ENCODE measurements around the gene PCGF1.
"Not testable (repeated sequence)": the region's sequence is repeated elsewhere in the genome, so short reads cannot be mapped to it uniquely, and the experiment has no call there.

Gene PCGF1

DNA sequence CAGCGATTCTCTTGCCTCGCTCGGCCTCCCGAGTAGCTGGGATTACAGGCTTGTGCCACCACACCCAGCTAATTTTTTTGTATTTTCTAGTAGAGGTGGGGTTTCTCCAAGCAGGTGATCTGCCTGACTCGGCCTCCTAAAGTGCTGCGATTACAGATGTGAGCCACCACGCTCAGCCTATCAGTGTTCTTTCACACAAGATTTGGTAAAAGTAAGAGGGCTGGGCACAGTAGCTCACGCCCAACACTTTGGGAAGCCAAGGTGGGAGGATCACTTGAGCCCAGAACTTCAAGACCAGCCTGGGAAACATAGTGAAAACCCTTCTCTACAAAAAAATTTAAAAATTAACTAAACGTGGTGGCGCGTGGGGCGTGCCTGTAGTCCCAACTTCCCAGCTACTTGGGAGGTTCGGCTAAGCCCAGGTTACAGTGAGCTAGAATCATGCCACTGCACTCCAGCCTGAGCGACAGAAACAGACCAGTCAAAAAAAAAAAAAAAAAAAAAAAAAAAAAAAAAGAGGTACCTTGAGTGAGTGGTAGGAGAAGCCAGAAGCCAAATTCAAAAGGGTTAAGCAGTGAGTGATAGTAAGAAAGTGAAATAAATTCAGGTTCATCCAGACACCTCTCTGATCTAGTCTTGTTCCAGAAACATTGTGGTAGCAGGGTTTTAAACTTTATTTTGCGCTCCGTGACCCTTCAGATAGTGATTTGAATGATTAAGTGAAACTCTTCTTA, 36.0 kb downstream of the PCGF1 start:
- no peak for DNase-seq

DNA sequence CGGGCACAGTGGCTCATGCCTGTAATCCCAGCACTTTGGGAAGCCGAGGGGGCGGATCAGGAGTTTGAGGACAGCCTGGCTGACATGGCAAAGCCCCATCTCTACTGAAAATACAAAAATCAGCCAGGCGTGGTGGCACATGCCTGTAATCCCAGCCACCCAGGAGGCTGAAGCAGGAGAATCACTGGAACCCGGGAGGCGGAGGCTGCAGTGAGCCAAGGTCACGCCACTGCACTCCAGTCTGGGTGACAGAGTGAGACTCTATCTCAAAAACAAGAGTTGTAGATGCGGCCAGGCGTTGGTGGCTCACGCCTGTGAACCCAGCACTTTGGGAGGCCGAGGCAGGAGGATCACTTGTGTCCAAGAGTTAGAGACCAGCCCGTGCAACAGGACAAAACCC, 36.8 kb downstream of the PCGF1 start:
- DNase-seq, result not testable (repeated sequence)

DNA sequence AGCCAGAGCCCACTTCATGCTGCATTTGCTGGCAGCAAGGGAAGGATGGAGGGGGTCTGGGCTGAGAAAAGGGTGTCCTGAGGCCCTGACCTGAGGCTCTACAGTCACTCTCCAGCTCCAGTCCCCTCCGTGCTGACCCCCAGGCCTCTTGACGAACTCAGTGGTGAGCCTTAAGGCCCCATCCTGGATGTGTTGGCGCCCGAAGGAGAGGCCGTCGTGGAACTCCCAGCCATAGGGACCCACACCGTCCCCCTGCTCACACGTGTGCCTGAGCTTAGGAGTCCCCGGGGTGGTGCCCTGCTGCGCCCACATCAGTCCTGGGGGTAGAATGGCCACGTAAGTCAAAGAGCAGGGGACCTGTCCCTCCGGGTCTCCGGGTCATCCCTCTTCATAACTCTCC, 43.1 kb downstream of the PCGF1 start:
- no peak for DNase-seq

DNA sequence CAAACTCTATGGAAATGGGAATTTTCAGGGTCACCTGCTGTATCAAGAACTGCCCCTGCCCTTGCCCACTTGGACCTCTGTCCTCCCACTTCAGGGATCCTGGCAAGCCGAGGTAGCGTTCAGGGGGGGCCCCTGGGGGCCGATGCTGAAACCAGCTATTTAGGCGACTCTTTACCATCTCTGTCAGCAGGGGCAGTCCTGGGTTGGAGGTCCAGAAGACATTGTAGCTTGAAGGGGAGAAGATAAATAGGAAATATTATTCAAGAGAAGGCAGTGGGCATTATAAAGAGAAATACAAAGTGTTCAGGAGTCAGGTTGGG, 44.7 kb downstream of the PCGF1 start:
- no peak for DNase-seq

DNA sequence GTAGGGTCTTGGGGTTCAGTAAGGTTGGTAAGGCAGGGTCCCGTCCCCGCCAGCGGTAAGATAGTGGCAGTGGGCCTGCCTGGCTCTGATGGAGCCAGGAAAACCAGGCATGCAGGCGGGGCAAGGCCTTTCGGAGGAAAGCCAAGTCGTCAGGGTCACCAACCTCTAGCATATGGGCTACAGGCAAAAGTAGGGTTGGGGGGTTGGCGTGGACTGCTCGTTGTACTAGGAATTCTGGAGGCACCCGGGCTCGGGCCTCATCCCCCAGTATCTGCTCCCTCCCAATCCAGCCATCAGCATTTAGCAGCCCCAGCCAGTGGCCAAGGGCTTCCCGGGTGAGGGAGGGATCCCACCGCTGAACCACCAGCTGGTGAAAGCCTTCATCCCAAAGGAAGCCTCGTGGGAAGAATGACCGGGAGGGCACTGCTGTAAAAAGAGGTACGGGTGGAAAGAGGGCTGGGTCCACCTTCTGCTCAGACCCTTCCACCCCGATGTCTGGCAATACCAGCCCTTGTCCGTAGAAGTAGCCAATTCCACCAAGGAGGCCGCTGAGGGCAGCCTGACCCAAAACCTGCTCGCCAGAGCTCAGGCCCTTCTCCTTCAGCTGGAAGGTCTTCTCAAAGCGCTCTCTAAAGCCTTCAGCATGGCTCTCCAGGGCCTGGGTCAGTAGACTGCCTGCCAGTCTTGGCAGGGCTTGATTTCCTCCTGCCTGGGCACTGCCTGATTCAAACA, 45.3 kb downstream of the PCGF1 start:
- DNase-seq, result no peak

DNA sequence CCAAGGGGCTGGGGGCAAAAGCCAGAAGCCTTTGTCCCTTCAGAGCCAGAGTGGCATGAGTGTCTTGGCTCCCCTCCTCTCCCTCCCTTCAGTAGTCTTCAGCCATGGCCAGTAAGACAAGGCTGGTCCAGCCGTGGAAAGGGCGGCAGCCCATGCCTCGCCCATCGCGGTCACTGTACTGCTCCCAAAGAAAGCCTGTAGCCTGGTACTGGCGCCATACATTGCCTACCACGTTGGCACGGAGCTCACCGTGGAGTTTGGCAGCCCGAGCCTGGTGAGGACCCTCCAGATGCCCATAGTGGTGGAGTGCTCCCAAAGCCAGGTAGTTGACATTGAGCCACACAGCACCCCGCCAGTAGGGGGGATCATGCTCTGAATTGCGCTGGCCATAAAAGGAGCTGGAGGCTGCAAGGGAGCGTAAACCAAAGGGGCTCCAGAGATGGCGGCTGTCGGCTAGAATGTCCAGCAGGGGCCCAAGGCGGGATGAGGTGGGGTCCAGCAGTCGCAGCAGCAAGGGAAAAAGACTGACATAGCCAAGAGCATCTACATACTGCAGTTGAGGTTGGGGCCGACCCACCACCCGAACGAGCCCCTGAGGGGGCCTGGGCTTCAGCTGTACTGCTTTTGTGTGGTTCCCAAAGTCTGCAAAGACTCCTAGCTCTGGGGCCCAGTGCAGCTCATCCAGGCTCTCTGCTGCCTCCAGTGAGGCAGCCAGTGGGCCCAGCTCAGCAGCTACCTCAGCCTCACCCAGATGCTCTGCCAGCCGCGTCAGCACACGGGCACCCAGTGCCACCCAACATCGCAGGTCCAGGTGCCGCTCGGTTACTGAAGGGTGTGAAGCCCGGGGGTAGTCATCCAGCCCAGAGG, 46.1 kb downstream of the PCGF1 start:
- DNase-seq, result no peak

DNA sequence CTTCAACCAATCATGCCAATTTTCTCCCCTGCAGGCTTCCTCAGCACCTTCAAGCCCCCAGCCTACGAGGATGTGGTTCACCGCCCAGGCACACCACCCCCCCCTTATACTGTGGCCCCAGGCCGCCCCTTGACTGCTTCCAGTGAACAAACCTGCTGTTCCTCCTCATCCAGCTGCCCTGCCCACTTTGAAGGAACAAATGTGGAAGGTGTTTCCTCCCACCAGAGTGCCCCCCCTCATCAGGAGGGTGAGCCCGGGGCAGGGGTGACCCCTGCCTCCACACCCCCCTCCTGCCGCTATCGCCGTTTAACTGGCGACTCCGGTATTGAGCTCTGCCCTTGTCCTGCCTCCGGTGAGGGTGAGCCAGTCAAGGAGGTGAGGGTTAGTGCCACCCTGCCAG, 47.3 kb downstream of the PCGF1 start:
- not testable (repeated sequence) for DNase-seq

DNA sequence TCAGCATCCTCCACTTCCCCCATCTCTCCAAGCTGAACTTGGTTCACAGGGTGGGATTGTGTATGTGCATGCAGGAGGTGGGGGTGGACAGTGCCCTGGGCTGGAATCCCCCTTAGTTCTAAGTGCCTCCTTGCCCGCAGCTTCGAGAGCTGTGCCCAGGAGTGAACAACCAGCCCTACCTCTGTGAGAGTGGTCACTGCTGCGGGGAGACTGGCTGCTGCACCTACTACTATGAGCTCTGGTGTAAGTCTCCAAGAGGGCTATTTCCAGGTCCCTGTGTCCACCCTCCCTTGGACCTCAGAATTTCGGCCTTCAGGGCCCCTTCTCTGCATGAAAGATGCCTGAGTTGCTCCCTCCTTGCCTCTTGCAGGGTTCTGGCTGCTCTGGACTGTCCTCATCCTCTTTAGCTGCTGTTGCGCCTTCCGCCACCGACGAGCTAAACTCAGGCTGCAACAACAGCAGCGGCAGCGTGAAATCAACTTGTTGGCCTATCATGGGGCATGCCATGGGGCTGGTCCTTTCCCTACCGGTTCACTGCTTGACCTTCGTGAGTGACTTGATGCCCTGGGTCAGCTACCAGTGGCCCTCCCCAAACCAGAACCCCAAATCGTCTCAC, 47.9 kb downstream of the PCGF1 start:
- not testable (repeated sequence) for DNase-seq

DNA sequence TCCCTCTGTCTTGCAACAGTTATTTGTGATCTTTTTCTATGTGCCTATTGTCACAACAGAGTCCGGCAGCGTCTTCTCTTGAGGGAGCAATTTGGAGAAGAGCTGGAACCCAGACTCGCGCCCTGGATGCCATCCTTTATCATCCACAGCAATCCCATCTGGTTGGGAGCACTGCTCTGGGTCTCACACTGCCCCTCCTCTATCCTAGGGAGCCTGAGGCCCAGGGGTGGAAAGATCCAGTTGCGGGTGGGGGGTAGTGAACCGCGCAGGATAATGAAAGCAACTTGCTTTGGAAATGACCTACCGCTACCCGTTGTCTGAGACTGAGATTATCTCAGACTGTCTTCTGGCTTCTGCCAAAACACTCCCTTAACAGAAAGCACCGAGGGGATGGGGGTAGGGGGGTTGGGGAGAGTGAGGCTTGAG, 48.5 kb downstream of the PCGF1 start:
- DNase-seq, result no peak

DNA sequence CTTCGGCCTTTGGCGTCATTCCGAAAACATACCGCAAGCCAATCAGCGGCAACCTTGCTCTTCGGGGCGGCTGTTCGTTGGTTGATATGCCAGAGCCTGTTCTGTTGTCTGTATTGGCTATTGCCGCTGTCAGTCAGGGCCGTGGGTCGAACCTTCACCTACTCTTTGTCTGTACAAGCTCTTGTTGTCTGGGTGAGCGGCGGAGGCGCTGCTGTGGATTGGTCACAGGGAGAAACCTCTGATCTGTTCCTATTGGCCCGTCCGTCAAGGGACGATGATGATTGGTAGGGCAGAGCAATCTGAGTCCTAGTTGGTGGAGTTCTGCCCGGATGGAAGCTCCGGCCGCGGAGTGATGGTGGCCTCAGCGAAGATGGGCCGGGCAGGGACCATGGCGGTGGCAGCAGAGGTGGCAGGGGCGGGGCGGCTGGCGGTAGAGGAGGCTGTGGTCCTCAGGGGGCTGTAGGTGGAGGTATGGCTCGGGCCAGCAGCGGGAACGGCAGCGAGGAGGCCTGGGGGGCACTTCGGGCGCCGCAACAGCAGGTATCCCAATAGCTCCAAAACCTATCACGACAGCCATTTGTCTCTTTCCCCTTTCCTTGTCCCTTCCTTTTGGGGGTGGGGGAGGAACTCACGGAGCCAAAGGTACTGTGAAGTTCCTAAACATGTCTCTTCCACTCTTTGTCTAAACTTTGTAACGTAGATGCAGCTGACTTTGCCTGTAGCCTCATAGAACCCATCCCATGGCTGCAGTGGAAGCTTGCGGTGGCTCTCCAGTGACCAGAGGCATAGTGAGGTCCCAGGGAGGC, 49.2 kb downstream of the PCGF1 start, which contains the start of gene WBP1:
TSS of gene WBP1 (plus strand) at position 307 of the 806 bp plus-strand sequence. CDS start at position 472, 165 bp downstream.
- DNase-seq, result peak; percentile 90

DNA sequence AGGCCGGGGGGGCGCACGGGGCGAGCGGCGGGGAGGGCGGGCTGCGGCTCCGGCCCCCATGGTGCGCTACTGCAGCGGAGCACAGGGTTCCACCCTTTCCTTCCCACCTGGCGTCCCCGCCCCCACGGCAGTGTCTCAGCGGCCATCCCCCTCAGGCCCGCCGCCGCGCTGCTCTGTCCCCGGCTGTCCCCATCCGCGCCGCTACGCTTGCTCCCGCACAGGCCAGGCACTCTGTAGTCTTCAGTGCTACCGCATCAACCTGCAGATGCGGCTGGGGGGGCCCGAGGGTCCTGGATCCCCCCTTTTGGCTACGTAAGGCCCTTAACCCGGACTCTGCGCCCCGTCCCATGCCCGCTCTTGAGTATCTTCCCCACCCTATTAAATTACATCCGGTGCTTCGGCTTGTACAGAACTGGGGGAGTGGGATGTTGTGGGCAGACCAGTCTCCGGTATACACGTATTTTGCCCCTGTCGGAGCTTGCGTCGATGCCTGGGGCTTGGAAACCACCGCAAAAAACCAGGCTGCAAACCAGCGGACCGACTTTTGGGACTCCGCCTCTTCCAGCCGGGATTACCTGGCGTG, 49.9 kb downstream of the PCGF1 start:
- no peak for DNase-seq

DNA sequence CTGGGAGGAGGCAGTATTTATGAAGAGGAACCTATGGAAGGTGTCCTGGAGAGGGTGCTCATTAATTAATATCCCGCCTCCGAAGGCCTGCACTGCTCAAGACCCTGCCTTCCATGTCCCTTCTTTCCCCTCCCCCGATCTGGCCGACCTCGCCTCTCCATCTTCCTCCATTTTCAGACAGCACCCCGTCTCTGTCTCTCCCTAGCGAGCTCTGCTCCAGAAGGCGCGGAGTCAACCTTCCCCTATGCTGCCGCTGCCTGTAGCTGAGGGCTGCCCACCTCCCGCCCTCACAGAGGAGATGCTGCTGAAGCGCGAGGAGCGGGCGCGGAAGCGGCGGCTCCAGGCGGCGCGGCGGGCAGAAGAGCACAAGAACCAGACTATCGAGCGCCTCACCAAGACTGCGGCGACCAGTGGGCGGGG, 50.4 kb downstream of the PCGF1 start:
- no peak for DNase-seq
